ENCODE measurements around the gene CACNA1B. TPM values are rescaled to one million over a fixed set of nuclear protein-coding genes. Genes with fewer than 3 reads are reported as not detected.
"Not testable (repeated sequence)": the region's sequence is repeated elsewhere in the genome, so short reads cannot be mapped to it uniquely, and the experiment has no call there.

Gene CACNA1B
- total and polyA plus RNA-seq, 4 donors: 0.01 to 0.20 (median 0.09) TPM; not detected in 1

DNA sequence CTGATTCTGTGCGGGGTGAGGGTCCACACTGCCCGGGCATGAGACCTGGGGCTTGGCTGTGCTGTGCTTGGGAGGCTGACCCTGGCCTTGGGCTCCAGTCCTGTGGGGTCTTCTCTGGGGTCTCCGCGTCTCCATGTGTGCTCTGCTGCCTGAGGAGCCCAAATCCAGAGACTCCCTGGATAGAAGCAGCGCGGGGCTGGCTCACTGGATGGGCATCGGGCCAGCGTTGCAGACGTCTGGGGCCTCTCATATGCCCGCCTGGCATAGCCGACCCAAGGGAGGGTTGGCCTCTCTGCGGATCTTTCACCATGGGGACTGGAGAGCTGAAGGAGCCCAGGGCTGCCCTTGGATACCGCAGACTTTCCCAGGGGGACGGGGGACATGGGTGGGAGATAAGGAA is 12.4 kb downstream of the CACNA1B start:
- 90 to 91% methylated on average over 9 to 10 of the region's 14 CpGs for WGBS, 2 donors
- H3K27ac ChIP-seq (ENCODE audit: low read depth in 1 of 2, low read length in 1 of 2); H3K9me3 ChIP-seq (ENCODE audit: control insufficient read depth in 4 of 4, insufficient read depth in 3 of 4, low read length in 3 of 4); DNase-seq; H3K27me3 ChIP-seq (ENCODE audit: control insufficient read depth in 3 of 3, insufficient read depth in 3 of 3, low read length in 2 of 3); H3K9ac ChIP-seq (ENCODE audit: insufficient read depth in 1 of 2, low read length in 2 of 2); ATAC-seq (ENCODE audit: insufficient read depth, low FRiP score); H3K4me1 ChIP-seq (ENCODE audit: control insufficient read depth in 5 of 5, insufficient read depth in 5 of 5, low read length in 5 of 5); H3K36me3 ChIP-seq (ENCODE audit: control insufficient read depth in 4 of 4, insufficient read depth in 4 of 4, low read length in 4 of 4); H3K4me3 ChIP-seq: not testable (repeated sequence)

- not testable (repeated sequence) for DNase-seq; H3K9ac ChIP-seq (ENCODE audit: insufficient read depth in 1 of 2, low read length in 2 of 2); H3K27me3 ChIP-seq (ENCODE audit: control insufficient read depth in 3 of 3, insufficient read depth in 3 of 3, low read length in 2 of 3); H3K9me3 ChIP-seq (ENCODE audit: control insufficient read depth in 4 of 4, insufficient read depth in 3 of 4, low read length in 3 of 4); H3K27ac ChIP-seq (ENCODE audit: low read depth in 1 of 2, low read length in 1 of 2); H3K36me3 ChIP-seq (ENCODE audit: control insufficient read depth in 4 of 4, insufficient read depth in 4 of 4, low read length in 4 of 4); ATAC-seq (ENCODE audit: insufficient read depth, low FRiP score); H3K4me1 ChIP-seq (ENCODE audit: control insufficient read depth in 5 of 5, insufficient read depth in 5 of 5, low read length in 5 of 5); H3K4me3 ChIP-seq
- WGBS, 2 donors: 64 to 75% methylated on average over 21 to 22 of the region's 24 CpGs
Observed at GRCh38 chr9:137890768-137891587, 13.4 kb downstream of the CACNA1B start.

DNA sequence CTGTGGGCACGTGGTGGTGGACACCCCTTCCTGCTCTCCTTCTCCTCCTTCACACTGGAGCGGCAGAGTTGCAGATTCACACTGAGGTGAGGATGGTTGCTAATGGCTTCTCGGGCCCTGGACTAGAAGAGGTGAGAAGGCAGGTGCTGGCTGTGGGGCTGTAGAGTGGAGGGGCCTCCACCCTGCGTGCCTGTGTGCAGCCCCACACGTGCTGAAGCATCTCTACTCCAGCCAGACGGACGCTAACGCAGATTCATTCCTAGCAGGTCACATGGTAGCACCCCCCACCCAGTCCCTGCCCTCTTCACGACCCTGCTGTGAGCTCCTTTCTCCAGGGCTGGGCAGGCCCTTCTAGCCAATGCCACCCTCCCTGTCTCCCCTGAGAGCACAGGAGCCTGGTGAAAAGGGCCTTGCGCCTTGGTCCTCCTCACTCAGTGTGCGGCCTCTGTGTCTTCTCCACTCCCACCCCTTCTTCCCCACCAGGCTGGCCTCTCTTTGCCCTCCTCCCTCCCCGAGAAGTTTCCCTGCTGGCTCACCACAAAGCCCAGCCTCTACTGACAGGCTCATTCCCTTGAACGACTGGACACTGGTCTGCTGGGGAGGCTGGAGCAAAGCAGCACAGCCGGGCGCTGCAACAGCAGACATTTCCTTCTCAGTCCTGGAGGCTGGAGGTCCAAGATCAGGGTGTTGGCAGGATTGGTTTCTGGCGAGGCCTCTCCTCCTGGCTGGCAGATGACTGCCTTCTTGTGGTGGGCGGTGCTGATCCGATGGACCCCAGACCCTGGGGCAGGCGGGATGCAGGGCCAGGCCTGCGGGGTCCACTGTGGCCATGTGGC is 14.2 kb downstream of the CACNA1B start:
- no peaks in the 10 kb centered on the region for H3K36me3 ChIP-seq (ENCODE audit: control insufficient read depth in 4 of 4, insufficient read depth in 4 of 4, low read length in 4 of 4)
- no peaks in the 10 kb centered on the region for H3K4me1 ChIP-seq (ENCODE audit: control insufficient read depth in 5 of 5, insufficient read depth in 5 of 5, low read length in 5 of 5)
- ATAC-seq (ENCODE audit: insufficient read depth, low FRiP score) (no peak), DNase-seq (no peak)
- 66 to 79% methylated on average over 20 of the region's 20 CpGs for WGBS, 2 donors
- TF ChIP-seq CTCF (IDR thresholded peaks at IDR 0.05; ENCODE audit: control extremely low read depth, extremely low read depth): no peak
- no peaks in the 10 kb centered on the region for H3K27me3 ChIP-seq (ENCODE audit: control insufficient read depth in 3 of 3, insufficient read depth in 3 of 3, low read length in 2 of 3)
- no peak overlapping the region for H3K9ac ChIP-seq (ENCODE audit: insufficient read depth in 1 of 2, low read length in 2 of 2)
- no peak overlapping the region for H3K4me3 ChIP-seq
- H3K9me3 ChIP-seq (ENCODE audit: control insufficient read depth in 4 of 4, insufficient read depth in 3 of 4, low read length in 3 of 4): peaks cover 0 to 3% (median 0%) of the 10 kb centered on the region in 4 donors
- no peak overlapping the region for H3K27ac ChIP-seq (ENCODE audit: low read depth in 1 of 2, low read length in 1 of 2)

GRCh38 chr9:137892424-137893191 is 15.0 kb downstream of the CACNA1B start:
- TF ChIP-seq CTCF (IDR thresholded peaks at IDR 0.05; ENCODE audit: control extremely low read depth, extremely low read depth): no peak
- Histone ChIP-seq H3K36me3 (ENCODE audit: control insufficient read depth in 4 of 4, insufficient read depth in 4 of 4, low read length in 4 of 4) (no peaks in the 10 kb centered on the region), H3K4me1 (ENCODE audit: control insufficient read depth in 5 of 5, insufficient read depth in 5 of 5, low read length in 5 of 5) (no peaks in the 10 kb centered on the region), H3K9me3 (ENCODE audit: control insufficient read depth in 4 of 4, insufficient read depth in 3 of 4, low read length in 3 of 4) (peaks cover 0 to 3% (median 0%) of the 10 kb centered on the region in 4 donors), H3K9ac (ENCODE audit: insufficient read depth in 1 of 2, low read length in 2 of 2) (no peak overlapping the region), H3K4me3 (no peak overlapping the region), H3K27me3 (ENCODE audit: control insufficient read depth in 3 of 3, insufficient read depth in 3 of 3, low read length in 2 of 3) (no peaks in the 10 kb centered on the region), H3K27ac (ENCODE audit: low read depth in 1 of 2, low read length in 1 of 2) (no peak overlapping the region)
- ATAC-seq (ENCODE audit: insufficient read depth, low FRiP score) (no peak), DNase-seq (no peak)
- WGBS, 2 donors: 71 to 82% methylated on average over 22 of the region's 22 CpGs

Measured in lung (tissue), 12 donors.